Activated T-helper 17 cell treated with anti-CD3 and anti-CD28 coated beads, Interleukin-2, amount 50 U/mL, for 72 hours (primary cell): ENCODE results near the gene ANKS6. TPM values are rescaled to one million over a fixed set of nuclear protein-coding genes. Genes with fewer than 3 reads are reported as not detected.

Source experiments
- ATAC-seq: fragments of 150-1000 bp; cut with Tn5 transposase; replicated peaks from 2 replicates; pipeline ENCODE4 v1.10.0; 2021; ENCODE audit warnings: mild to moderate bottlenecking, moderate library complexity
- H3K27ac Mint-ChIP-seq: one replicate; pipeline ENCODE4 v1.8.0; 2022; ENCODE audit warnings: mixed read lengths
- H3K27me3 Mint-ChIP-seq: one replicate; pipeline ENCODE4 v1.8.0; 2022; ENCODE audit warnings: mixed read lengths
- H3K36me3 Mint-ChIP-seq: one replicate; pipeline ENCODE4 v1.8.0; 2022; ENCODE audit warnings: low read depth, mild to moderate bottlenecking, mixed read lengths
- H3K4me1 Mint-ChIP-seq: one replicate; pipeline ENCODE4 v1.8.0; 2022; ENCODE audit warnings: mixed read lengths
- H3K4me3 Mint-ChIP-seq: one replicate; pipeline ENCODE4 v1.8.0; 2022; ENCODE audit warnings: mild to moderate bottlenecking, mixed read lengths
- H3K9me3 Mint-ChIP-seq: one replicate; pipeline ENCODE4 v1.8.0; 2022; ENCODE audit warnings: mixed read lengths
- total RNA-seq, 2 donors: library from RNA; stranded (reverse); gene quantifications; one replicate each; pipeline ENCODE4 v1.2.3, GENCODE V29; 2022

The ANKS6 gene
- total RNA-seq, 2 donors from 2014 or later: 10.0 to 11.2 TPM

DNA sequence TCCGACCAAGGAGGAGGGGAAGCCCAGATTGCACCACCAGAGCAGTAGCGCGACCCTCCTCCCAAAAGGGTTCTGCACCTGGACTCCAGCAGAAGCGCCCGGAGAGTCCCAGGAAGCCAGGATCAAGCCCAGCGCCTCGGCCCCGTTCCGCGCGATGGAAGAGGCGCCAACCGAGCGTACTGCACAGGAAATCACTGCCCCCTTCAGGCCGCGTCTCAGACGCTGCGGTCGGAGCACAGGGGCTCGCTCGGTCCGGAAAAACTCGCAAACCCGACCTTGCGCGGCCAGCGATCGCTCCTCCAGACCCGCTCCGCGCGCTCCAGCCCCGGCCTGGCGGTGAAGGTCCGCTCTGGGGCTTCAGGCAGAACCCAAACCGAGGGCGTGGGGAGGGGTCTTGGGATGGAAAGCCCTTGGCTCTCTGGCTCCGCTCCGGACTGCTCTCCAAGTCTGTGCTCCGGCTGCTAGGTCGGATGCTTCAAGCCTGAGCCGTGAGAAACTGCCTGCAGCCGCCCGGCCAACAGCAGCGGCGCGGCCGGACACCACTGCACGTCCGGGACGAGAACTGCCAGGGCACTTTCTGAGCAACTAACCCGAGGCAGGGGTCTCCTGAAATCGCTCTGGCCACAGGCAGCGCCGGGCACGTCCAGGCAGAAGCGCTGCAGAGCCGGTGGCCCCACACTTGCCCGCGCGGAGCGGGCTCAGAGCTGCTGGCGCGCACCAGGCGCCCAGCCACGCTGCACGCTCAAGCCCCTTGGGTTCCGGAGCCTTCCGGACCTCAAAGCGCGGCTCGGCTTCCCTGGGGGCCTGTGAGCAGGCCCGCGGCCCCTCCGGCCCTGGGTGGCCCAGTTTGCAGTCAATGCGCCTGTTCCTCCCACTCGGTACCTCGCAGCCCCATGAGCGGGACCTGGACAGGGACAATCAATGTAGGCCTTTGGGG lies 88.9 kb downstream of the ANKS6 start:
- H3K4me3 Mint-ChIP-seq: no peak overlapping the region
- H3K4me1 Mint-ChIP-seq: no peaks in the 10 kb centered on the region
- H3K36me3 Mint-ChIP-seq: no peaks in the 10 kb centered on the region
- H3K9me3 Mint-ChIP-seq: no peaks in the 10 kb centered on the region
- no peak overlapping the region for H3K27ac Mint-ChIP-seq
- no peak for ATAC-seq
- H3K27me3 Mint-ChIP-seq: peaks cover 52% of the 10 kb centered on the region

DNA sequence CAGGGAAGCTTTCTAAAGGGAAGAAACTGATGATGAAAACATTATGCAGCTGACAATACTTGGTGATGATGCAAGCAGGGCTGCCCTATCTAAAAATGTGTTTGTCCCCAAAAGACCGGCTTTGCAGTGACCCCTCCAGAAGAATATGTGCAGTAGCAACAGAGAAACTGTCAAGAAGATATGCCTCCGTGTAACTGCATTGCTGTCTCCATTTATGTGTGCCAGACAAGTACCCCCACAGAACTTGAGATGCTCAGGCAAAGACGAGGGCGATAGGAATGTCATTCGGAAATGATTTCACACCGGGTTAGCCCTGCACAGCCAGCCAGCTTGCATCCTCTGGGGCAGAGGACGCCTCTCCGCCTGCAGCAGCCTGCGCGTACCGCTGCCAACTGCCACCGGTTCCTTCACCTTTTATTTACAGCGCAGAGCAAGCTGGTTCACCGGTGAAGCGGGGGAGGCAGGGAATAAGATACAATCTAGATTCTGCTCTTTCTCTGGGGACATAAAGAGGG lies 89.6 kb downstream of the ANKS6 start:
- Mint-ChIP-seq H3K9me3 (no peaks in the 10 kb centered on the region), H3K27ac (no peak overlapping the region), H3K36me3 (no peaks in the 10 kb centered on the region), H3K4me3 (no peak overlapping the region), H3K4me1 (no peaks in the 10 kb centered on the region), H3K27me3 (peaks cover 54% of the 10 kb centered on the region)
- no peak for ATAC-seq

- Mint-ChIP-seq H3K36me3 (no peaks in the 10 kb centered on the region), H3K27ac (no peak overlapping the region), H3K4me1 (no peaks in the 10 kb centered on the region), H3K9me3 (peaks cover 5% of the 10 kb centered on the region), H3K27me3 (peaks cover 57% of the 10 kb centered on the region), H3K4me3 (no peak overlapping the region)
- no peak for ATAC-seq
Measured at GRCh38 chr9:98702835-98703380, 93.4 kb downstream of the ANKS6 start.

- peaks cover 57% of the 10 kb centered on the region for H3K27me3 Mint-ChIP-seq
- no peak overlapping the region for H3K27ac Mint-ChIP-seq
- no peak overlapping the region for H3K4me3 Mint-ChIP-seq
- H3K36me3 Mint-ChIP-seq: no peaks in the 10 kb centered on the region
- H3K9me3 Mint-ChIP-seq: peaks cover 5% of the 10 kb centered on the region
- no peaks in the 10 kb centered on the region for H3K4me1 Mint-ChIP-seq
- ATAC-seq: no peak
Measured at GRCh38 chr9:98702340-98702739, 94.0 kb downstream of the ANKS6 start.

- no peak for ATAC-seq
- Mint-ChIP-seq H3K36me3 (no peaks in the 10 kb centered on the region), H3K27me3 (peaks cover 57% of the 10 kb centered on the region)
Measured at GRCh38 chr9:98701576-98701975, 94.8 kb downstream of the ANKS6 start.

GRCh38 chr9:98700801-98701200 lies 95.6 kb downstream of the ANKS6 start:
- H3K27me3 Mint-ChIP-seq: peaks cover 57% of the 10 kb centered on the region
- no peak overlapping the region for H3K27ac Mint-ChIP-seq
- no peak overlapping the region for H3K4me3 Mint-ChIP-seq
- no peak for ATAC-seq
- peaks cover 5% of the 10 kb centered on the region for H3K9me3 Mint-ChIP-seq
- no peaks in the 10 kb centered on the region for H3K36me3 Mint-ChIP-seq
- H3K4me1 Mint-ChIP-seq: no peaks in the 10 kb centered on the region

More at GRCh38 chr9:98701576-98701975, 94.8 kb downstream of the ANKS6 start:
- no peaks in the 10 kb centered on the region for H3K4me1 Mint-ChIP-seq
- H3K4me3 Mint-ChIP-seq: no peak overlapping the region
- H3K9me3 Mint-ChIP-seq: peaks cover 5% of the 10 kb centered on the region
- H3K27ac Mint-ChIP-seq: no peak overlapping the region

- Mint-ChIP-seq H3K27me3 (peaks cover 42% of the 10 kb centered on the region), H3K27ac (no peak overlapping the region), H3K4me1 (no peaks in the 10 kb centered on the region), H3K36me3 (no peaks in the 10 kb centered on the region), H3K4me3 (no peak overlapping the region), H3K9me3 (peaks cover 5% of the 10 kb centered on the region)
- ATAC-seq: no peak
Measured at GRCh38 chr9:98698856-98699255, 97.5 kb downstream of the ANKS6 start.

GRCh38 chr9:98694943-98695342 lies 101.4 kb downstream of the ANKS6 start:
- ATAC-seq: no peak
- Mint-ChIP-seq H3K27me3 (peaks cover 21% of the 10 kb centered on the region), H3K36me3 (no peaks in the 10 kb centered on the region), H3K9me3 (no peaks in the 10 kb centered on the region), H3K4me3 (no peak overlapping the region), H3K27ac (no peak overlapping the region), H3K4me1 (no peaks in the 10 kb centered on the region)

GRCh38 chr9:98692392-98692791 lies 104.0 kb downstream of the ANKS6 start:
- Mint-ChIP-seq H3K4me3 (no peak overlapping the region), H3K36me3 (no peaks in the 10 kb centered on the region), H3K4me1 (no peaks in the 10 kb centered on the region), H3K27ac (no peak overlapping the region), H3K27me3 (peaks cover 8% of the 10 kb centered on the region), H3K9me3 (no peaks in the 10 kb centered on the region)
- ATAC-seq: no peak

- Mint-ChIP-seq H3K36me3 (no peaks in the 10 kb centered on the region), H3K9me3 (no peaks in the 10 kb centered on the region), H3K4me3 (no peak overlapping the region), H3K27ac (no peak overlapping the region), H3K4me1 (no peaks in the 10 kb centered on the region), H3K27me3 (peaks cover 8% of the 10 kb centered on the region)
- no peak for ATAC-seq
Measured at GRCh38 chr9:98691890-98692289, 104.5 kb downstream of the ANKS6 start.

DNA sequence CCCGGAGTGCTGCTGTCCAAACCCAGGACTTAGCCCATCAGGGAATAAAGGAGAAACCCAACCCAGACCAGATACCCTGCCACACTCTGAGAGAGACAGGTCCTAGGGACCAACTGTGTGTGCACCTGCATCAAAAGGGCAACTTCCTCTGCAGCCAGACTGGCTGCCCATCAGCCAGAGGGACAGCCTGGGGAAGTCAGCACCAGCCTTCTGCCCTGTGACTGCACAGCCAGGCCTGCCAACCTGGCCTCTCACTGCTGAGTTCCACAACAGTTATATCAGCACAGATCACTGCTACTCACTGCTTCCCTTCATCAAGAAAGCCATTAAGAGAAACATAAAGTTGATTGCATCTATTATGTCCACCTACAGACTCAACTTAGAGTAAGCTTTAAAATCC lies 105.7 kb downstream of the ANKS6 start:
- ATAC-seq: no peak
- Mint-ChIP-seq H3K27me3 (no peaks in the 10 kb centered on the region), H3K4me3 (no peak overlapping the region), H3K4me1 (no peaks in the 10 kb centered on the region), H3K9me3 (no peaks in the 10 kb centered on the region), H3K27ac (no peak overlapping the region), H3K36me3 (no peaks in the 10 kb centered on the region)

DNA sequence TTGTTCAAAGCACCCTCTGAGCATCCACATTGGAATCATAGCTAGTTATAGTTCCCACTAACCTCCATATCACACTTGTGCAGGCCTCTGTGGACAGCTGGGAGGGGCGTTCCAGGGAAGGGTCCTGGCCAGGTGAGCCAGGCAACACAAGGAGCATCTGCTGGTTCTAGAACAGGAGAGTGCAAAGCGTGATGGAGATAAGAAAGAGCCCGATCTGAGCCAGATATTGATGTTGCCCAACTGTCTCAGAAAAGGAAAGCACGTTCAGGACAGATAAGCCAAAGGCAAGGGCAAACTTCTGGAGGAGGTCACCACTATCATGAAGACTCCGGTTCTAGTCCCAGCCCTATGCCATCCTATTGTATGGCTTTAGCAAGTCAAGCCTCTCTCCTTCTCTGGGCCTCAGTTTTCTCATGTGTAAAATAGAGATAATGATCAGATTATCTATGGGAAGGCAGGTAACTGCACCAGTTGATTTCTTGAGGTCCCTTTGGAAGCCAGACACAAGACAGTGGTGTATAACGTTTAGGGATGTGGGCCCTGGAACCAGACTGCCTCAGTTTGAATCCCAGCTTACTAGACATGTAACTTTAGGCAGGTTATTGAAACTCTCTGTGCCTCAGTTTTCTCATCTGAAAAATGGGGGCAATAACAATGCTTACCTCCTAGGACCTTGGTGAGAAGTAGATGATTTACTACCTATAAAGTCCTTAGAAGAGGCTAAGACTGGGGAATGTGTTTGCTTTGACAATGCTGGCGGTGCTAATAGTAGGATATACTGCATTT lies 107.5 kb downstream of the ANKS6 start:
- no peaks in the 10 kb centered on the region for H3K9me3 Mint-ChIP-seq
- no peak overlapping the region for H3K27ac Mint-ChIP-seq
- no peak overlapping the region for H3K4me3 Mint-ChIP-seq
- H3K27me3 Mint-ChIP-seq: no peaks in the 10 kb centered on the region
- H3K36me3 Mint-ChIP-seq: no peaks in the 10 kb centered on the region
- H3K4me1 Mint-ChIP-seq: no peaks in the 10 kb centered on the region
- no peak for ATAC-seq

DNA sequence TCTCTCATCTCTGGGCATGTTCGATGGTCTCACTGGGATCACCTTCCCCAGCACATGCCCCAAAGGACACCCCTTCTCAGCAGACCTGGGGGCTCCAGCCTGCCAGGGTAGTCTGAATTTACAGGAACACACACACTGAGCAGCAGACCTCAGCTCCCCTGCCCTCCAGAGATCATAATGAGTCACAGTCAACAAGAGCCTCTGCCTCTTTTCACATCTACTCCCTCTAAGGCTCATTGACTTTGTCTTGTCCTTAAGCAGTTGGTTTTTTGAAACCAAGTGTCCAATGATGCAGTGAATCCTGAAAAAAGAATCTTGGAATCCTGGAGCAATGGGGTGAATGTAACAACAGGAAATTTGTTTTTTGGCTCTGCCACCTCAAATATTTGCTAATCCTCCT lies 108.4 kb downstream of the ANKS6 start:
- Mint-ChIP-seq H3K4me1 (no peaks in the 10 kb centered on the region), H3K4me3 (no peak overlapping the region), H3K36me3 (no peaks in the 10 kb centered on the region), H3K9me3 (no peaks in the 10 kb centered on the region), H3K27ac (no peak overlapping the region), H3K27me3 (no peaks in the 10 kb centered on the region)
- ATAC-seq: no peak

GRCh38 chr9:98686961-98687855 lies 109.1 kb downstream of the ANKS6 start:
- Mint-ChIP-seq H3K27ac (no peak overlapping the region), H3K36me3 (no peaks in the 10 kb centered on the region), H3K4me3 (no peak overlapping the region), H3K9me3 (no peaks in the 10 kb centered on the region), H3K4me1 (no peaks in the 10 kb centered on the region), H3K27me3 (no peaks in the 10 kb centered on the region)
- ATAC-seq: no peak
